Right hindlimb (tissue), 1 donor: ENCODE measurements around the gene CSPG4.
"Not testable (repeated sequence)": the region's sequence is repeated elsewhere in the genome, so short reads cannot be mapped to it uniquely, and the experiment has no call there.

ENCODE experiments used
- DNase-seq: peaks from one replicate; pipeline ENCODE4 v3.0.0-alpha.2; 2018

The CSPG4 gene

DNA sequence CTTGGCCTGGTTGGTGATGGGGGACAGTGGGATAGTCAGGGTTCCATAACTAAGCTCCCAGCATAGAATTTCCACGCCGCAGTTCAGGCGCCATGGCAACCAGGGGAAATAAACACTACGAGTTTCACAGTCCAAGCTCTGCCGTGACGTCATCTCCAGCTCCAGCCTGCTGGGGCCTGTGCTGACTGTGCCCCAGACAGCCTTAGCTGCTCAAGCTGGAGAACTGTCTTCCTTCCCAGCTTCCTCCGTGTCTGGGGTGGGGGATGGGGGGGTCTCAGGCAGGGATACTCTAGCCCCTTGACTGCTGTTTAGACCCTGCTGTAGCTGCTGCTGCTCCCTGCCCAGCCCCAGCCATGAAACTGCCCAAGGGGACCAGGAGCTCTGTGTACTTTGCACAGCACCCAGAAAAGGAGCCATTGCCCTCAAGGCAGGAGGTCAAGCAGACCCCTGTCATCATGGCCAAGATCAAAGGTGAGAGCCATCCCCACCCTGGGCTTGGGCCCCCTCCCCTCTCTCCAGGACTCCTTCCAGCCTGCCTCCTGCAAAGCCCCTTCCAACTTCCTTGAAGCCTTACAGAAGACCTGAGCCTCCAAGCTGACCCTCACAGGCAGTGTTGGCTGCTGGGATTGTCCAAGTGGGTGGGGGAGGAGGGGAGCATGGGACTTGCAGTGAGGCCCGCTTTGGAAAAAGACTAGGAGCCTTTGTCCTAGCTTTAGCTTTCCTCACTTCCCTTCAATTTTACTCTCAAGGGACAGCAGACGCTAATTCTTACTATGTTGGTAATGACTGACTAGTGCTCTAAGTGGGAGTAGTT, 11.4 kb upstream of the CSPG4 start:
- DNase-seq: peak; percentile 97

GRCh38 chr15:75723171-75723846, 10.7 kb upstream of the CSPG4 start:
- DNase-seq: peak; percentile 63

GRCh38 chr15:75721923-75722870, 9.5 kb upstream of the CSPG4 start:
- DNase-seq: peak; percentile 37

DNA sequence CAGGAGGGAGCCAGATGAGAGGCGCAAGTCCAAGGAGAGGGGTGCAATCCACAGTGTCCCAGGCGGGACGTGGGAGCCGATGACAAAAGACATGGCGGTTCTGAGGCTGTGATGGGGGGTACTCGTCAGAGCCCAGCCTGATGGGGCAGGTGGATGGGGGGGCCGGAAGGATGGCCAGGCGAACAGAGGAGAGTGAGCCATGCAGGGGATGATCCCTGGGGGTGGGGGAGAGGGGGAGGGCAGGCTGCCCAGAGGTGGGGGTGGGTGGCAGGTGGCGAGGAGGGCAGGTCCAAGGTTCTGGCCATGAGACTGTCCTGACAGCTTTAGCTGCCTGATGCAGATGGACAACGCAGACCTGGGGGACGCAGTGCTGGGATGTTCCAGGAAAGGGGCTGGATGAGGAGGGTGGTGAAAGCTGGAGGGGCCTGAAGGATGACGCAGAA, 8.9 kb upstream of the CSPG4 start:
- DNase-seq: peak; percentile 24

GRCh38 chr15:75720787-75721479, 8.3 kb upstream of the CSPG4 start:
- DNase-seq: no peak

DNA sequence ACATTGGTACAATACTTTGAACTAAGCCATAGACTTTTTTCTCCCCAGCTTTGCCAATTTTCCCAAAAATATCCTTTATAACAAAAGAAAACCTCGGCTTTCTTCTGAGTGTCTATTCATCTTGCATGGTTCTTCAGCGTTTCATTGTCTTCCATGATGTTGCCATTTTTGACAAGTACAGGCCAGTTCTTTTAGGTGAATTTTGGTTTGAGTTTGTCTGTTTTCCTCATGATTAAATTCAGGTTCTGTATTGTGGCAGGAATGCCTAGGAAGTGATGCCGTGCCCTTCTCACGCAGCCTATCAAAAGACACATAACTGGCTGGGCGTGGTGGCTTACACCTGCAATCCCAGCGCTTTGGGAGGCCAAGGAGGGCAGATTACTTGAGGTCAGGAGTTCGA, 7.6 kb upstream of the CSPG4 start:
- DNase-seq: no peak

- DNase-seq: no peak
Measured at GRCh38 chr15:75718328-75718727, 5.7 kb upstream of the CSPG4 start.

- not testable (repeated sequence) for DNase-seq
Measured at GRCh38 chr15:75717001-75717400, 4.4 kb upstream of the CSPG4 start.

DNA sequence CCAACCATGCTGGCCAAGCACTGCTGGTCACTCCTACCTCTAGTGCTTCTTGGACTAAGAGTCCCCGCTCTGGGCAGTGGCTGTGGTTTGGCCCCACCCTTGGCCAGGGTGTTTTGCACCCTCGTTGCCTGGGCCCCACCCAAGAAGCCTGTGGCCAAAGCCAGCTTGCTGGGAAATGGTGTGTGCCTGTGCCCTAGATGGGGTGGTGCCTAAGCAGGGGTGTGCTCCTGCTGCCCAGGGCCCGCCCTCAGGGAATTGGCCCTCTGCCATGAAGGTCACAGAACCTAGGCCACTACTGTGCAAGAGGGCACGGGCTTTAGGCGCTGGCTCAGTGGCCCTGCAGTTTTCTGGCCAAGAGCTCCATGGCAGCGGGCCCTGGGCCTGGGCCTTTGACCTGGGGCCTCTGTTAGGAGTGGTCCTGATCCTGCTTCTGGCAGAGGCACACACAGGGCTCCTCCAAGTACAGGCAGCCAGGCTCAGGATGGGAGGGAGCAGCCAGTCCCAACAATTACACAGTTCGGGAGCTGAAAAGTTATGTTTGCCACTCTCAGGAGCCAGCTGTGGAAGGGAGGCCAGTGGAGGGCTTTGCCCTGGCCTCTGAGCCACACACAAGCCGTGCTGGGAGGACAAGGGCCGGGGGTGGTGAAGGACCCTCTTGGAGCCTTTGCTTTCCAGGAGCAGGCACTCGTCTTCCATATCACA, 3.8 kb upstream of the CSPG4 start:
- DNase-seq: not testable (repeated sequence)

GRCh38 chr15:75715312-75715832, 2.7 kb upstream of the CSPG4 start:
- not testable (repeated sequence) for DNase-seq

DNA sequence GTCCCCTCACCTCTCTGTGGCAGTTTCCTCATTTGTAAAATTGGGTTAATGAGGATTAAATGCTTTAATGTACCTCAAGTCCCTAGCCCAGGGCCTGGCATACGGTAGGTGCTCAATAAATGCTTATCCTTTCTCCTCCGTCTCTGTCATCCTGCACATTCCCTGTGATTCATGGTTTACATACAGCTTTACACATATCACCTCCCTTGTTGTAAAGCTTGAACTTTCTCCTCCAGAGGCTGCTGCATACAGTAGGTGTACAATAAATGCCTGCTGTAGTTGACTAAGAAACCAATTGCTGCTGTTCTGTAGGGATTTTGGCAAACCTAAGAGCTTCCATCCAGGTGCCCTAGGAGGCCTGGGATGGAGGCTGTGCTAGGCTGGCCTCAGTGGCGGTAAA, 1.5 kb upstream of the CSPG4 start:
- no peak for DNase-seq

DNA sequence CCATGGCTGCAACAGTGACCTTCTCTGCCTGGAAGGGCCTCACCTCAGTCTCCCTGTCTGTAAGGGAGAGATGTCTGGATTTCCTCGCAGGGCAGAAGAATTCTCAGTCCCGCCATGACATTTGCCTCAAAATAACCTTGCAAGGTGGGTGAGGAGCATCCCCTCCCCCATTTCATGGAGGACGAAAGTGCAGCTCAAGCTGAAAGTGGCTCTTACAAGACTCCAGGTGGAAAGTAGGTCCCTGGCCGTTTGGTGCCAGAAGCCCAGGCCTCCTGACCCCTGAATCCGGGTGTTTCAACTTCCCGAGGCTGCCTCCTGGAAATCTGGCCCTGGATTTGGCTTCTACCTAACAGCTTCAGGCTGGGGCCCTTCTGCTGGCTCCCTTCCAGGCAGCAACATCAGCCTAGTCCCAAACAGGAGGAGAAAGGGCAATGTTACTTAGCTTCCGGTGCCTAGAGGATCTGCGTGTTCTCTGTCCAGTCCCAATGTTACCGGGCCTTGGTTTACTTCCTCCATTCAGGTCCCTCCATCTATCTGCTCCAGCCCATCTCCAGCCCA, 769 bp upstream of the CSPG4 start:
- DNase-seq: no peak

- not testable (repeated sequence) for DNase-seq
Measured at GRCh38 chr15:75711495-75711894, 1.2 kb downstream of the CSPG4 start.

- DNase-seq: not testable (repeated sequence)
Measured at GRCh38 chr15:75710874-75711273, 1.8 kb downstream of the CSPG4 start.

DNA sequence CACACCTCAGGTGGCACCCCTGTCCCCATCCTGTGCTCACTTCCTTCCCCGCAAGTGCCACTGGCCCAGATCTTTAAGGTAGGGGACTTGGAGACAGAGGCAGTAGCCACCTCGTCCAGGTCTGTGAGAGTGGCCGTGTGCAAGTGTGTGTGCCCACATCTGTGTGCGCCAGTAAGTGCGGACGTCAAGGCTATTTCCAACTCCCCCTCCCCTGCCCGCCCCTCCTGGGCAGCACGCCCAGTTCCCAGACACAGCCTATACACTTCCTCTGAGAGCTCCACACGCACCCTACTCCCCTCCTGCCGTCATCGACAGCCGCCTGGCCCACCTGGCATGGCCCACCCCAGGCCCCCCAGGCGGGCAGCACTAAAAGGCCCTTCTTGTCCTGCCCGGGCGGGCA, 3.2 kb downstream of the CSPG4 start:
- DNase-seq: peak; percentile 95

GRCh38 chr15:75706682-75706954, 6.0 kb downstream of the CSPG4 start:
- no peak for DNase-seq

DNA sequence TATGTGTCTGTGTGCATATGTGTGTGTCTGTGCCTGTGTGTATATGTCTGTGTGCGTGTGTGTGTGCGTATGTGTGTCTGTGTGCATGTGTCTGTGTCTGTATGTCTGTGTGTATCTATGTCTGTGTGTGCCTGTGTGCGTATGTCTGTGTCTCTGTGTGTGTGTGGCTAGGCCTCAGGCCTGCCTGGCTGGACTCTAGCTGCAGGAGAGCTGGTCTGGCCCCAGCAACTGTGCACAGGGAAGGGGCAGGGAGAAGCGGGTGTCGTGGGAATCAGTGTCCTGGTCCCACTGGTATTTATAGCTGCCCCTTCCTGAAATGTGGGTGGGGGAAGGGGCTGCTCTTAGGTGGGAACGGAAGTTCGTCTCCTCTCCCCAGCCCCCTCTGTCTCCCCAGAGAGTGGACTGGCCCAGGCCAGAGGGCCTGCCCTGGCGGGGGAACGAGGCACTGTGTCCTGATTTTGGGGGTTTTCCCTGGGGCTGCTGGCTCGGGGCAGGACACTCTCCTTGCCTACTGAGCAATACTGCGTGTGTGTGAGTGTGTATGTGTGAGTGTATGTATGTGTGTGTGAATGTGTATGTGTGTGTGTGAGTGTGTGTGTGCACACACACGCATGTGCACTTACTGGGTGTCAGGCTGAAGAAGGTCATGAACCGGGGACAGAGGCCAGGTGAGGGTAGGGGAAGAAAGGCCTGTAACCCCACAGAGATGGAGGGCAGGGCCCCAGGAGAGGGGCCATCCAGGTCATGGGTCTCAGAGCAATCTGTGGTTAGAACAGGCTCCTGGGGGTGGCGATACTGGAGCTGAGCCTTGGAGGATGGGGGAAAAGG, 6.6 kb downstream of the CSPG4 start:
- no peak for DNase-seq

DNA sequence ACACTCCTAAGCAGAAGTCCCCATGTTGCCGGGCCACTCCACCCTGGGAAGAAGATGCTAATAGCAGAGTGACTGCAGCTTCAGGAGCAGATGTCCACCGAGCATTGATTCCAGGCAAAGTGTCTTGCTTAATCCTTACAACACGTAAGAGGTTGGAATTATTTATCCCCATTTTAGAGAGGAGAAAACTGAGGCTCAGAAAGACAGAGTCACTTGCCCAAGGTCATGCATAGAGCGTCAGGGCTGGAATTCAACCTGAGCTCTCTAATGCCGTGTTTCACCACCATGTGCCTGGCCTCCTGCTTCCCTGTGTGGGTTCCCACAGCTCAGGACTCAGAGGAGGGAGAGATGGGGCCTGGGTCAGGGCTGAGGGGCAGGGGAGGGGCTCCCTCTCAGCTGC, 7.3 kb downstream of the CSPG4 start:
- DNase-seq: not testable (repeated sequence)

DNA sequence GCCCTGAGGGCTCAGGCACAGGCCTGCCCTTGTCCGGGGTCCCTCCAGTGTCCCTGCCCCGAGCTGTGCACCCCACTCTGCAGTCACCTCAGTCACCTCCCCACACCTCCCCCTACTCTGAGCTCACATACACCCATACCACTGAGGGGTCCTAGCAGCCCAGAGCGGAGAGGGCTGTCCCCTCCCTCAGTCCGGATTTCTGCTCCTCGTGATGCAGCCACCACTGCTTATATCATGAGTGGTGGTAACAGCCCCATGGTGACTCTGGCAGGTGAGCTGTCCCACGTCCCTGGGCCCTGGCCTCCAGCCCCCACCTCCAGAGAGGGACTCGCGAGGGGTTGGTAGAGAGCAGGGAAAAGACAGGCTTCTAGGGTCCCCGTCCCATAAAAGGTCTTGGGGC, 8.0 kb downstream of the CSPG4 start:
- no peak for DNase-seq

DNA sequence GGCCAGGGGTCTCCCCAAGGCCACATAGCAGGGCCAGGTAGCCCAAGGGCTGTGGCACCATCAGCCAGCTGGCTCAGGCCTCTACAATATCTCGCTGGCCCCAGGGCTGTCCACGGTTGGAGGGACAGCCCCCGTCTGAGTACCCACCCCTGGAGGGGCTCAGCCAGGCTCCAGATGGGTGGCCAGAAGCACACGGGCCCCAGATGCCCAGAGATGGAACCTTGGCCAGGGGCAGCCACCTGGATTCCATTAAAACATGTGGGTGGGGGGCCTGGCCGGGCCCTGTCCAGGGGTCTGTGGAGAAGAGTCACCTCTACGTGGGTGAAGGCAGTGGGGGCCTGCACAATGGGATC, 8.4 kb downstream of the CSPG4 start:
- DNase-seq: no peak
